ENCODE measurements around the gene DCLK1.

- peak in 1 of 4 experiments; percentile 19 for TF ChIP-seq CTCF (IDR thresholded peaks at IDR 0.05)
- TF ChIP-seq POLR2A (IDR thresholded peaks at IDR 0.05): no peak
These were observed 2.9 kb upstream of the DCLK1 start for GRCh38 chr13:36133950-36134626.

Data from uterus (tissue), 2 donors.